ENCODE data around the gene KCNC3.

DNA sequence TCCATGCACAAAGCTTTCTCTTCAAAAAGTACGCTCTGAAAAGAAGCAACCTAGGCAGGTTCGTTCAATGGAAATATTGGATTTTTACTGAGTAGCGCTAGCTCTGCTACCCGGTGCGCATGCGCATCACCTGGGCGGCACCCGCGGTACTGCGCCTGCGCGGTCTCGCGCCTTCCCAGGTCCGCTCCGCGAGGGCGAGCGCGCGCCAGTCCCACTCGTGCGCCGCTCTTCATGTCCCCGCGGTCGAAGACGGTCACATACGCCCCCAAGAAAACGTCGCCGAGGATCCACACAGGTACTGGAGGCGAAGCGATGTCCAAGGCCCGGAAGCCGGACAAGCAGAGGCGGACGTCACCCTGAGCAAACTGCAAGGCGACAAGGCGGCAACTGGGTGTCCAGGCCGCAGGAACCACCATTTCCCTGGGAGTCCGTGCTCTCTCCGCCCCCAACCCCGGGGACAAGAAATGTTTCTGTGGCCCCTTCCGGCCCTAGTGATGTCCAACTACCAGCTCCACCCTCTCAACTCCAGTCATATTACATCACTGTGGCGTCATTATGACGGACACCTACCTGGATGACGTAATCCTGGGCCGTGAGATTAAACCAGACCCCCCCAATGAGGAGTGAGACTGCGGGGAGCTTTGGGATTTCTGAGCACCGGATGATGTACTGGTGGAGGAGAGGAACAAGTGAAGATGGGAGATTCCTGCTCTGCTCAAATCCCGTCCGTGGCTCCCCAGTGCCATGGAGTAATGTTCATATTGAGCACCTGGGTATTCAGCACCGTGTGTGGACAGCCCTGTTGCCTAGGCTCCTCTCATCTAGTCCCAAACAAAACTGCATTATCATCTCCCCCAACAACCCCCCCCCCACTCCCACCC lies 4.8 kb upstream of the KCNC3 start:
- no peak for TF ChIP-seq POLR2A (IDR thresholded peaks at IDR 0.05)
- TF ChIP-seq, protein P1, sequence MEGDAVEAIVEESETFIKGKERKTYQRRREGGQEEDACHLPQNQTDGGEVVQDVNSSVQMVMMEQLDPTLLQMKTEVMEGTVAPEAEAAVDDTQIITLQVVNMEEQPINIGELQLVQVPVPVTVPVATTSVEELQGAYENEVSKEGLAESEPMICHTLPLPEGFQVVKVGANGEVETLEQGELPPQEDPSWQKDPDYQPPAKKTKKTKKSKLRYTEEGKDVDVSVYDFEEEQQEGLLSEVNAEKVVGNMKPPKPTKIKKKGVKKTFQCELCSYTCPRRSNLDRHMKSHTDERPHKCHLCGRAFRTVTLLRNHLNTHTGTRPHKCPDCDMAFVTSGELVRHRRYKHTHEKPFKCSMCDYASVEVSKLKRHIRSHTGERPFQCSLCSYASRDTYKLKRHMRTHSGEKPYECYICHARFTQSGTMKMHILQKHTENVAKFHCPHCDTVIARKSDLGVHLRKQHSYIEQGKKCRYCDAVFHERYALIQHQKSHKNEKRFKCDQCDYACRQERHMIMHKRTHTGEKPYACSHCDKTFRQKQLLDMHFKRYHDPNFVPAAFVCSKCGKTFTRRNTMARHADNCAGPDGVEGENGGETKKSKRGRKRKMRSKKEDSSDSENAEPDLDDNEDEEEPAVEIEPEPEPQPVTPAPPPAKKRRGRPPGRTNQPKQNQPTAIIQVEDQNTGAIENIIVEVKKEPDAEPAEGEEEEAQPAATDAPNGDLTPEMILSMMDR (IDR thresholded peaks at IDR 0.05), result no peak
- TF ChIP-seq POLR2AphosphoS5 (IDR thresholded peaks at IDR 0.05), result peak in 1 of 3 donors; percentile 26
- no peak for TF ChIP-seq EP300 (IDR thresholded peaks at IDR 0.05)

Measured in suprapubic skin (tissue), 4 donors.